Testis (tissue), 2 donors: ENCODE data around the gene KIAA1671.

ENCODE experiments used
- CTCF ChIP-seq, 3 experiments: fragments of 450-650 bp in 2 of 3; fragments of 200-600 bp in 1 of 3; sonication (generic) in 1 of 3; IDR thresholded peaks; one replicate each; pipeline ENCODE4 v1.5.1; 2016 to 2019; ENCODE audit warnings: antibody characterized with exemption in 3 of 3, mild to moderate bottlenecking in 2 of 3, moderate library complexity in 1 of 3
- POLR2A ChIP-seq: fragments of 450-650 bp; IDR thresholded peaks from one replicate; pipeline ENCODE4 v1.6.1; 2017; ENCODE audit warnings: antibody characterized with exemption, mild to moderate bottlenecking, moderate library complexity

- TF ChIP-seq CTCF (IDR thresholded peaks at IDR 0.05) (no peak), POLR2A (no peak)
Observed at GRCh38 chr22:25008666-25009065, 56.1 kb downstream of the KIAA1671 start.
